Midbrain (tissue), 1 donor: ENCODE results near the gene C6orf163.

Experiments
- DNase-seq: peaks from one replicate; lab custom pipeline; 2025; lab: John Stamatoyannopoulos, UW

The C6orf163 gene

GRCh38 chr6:87357479-87358196 lies 13.0 kb downstream of the C6orf163 start:
- DNase-seq, result no peak

GRCh38 chr6:87364602-87365252 lies 20.1 kb downstream of the C6orf163 start:
- no peak for DNase-seq

- no peak for DNase-seq
Observed at GRCh38 chr6:87366072-87366827, 21.6 kb downstream of the C6orf163 start.

GRCh38 chr6:87366899-87367298 lies 22.3 kb downstream of the C6orf163 start:
- no peak for DNase-seq

GRCh38 chr6:87373377-87373776 lies 28.8 kb downstream of the C6orf163 start:
- no peak for DNase-seq

- DNase-seq, result no peak
Observed at GRCh38 chr6:87375315-87375714, 30.7 kb downstream of the C6orf163 start.

- DNase-seq, result no peak
Observed at GRCh38 chr6:87376643-87377042, 32.0 kb downstream of the C6orf163 start.

GRCh38 chr6:87378947-87379346 lies 34.3 kb downstream of the C6orf163 start:
- no peak for DNase-seq

- DNase-seq, result no peak
Observed at GRCh38 chr6:87382861-87383260, 38.2 kb downstream of the C6orf163 start.

GRCh38 chr6:87384038-87384437 lies 39.4 kb downstream of the C6orf163 start:
- DNase-seq, result no peak

- no peak for DNase-seq
Observed at GRCh38 chr6:87384449-87384848, 39.8 kb downstream of the C6orf163 start.

GRCh38 chr6:87391334-87391733 lies 46.7 kb downstream of the C6orf163 start:
- peak; percentile 29 for DNase-seq

- DNase-seq, result peak; percentile 69
Observed at GRCh38 chr6:87393026-87393622, 48.5 kb downstream of the C6orf163 start.

- no peak for DNase-seq
Observed at GRCh38 chr6:87395431-87395830, 50.8 kb downstream of the C6orf163 start.

- DNase-seq, result no peak
Observed at GRCh38 chr6:87396595-87397392, 52.2 kb downstream of the C6orf163 start.

- no peak for DNase-seq
Observed at GRCh38 chr6:87397656-87398055, 53.0 kb downstream of the C6orf163 start.

- no peak for DNase-seq
Observed at GRCh38 chr6:87401832-87402231, 57.2 kb downstream of the C6orf163 start.

GRCh38 chr6:87407561-87407900 lies 62.9 kb downstream of the C6orf163 start:
- DNase-seq, result peak; percentile 52

GRCh38 chr6:87407901-87408720 lies 63.5 kb downstream of the C6orf163 start, which contains the start of gene CFAP206:
Gene CFAP206, plus strand, starts transcription at chr6:87407972. Its CDS starts 1,868 bp downstream, at chr6:87409840.
- DNase-seq, result peak; percentile 89

GRCh38 chr6:87408721-87409155 lies 64.1 kb downstream of the C6orf163 start:
- no peak for DNase-seq
